DOHH2 (cell line): Measurements from ENCODE around the gene WNT3.

Source experiments
- H3F3A ChIP-seq: fragments of 200-600 bp; sonication (generic), shearing (Covaris generic); 2 replicates; pipeline ENCODE4 v1.6.0; 2016; ENCODE audit warnings: antibody characterized with exemption, mild to moderate bottlenecking; ENCODE audit not compliant: control insufficient read depth, insufficient read depth
- H3K27ac ChIP-seq: fragments of 200-600 bp; sonication (generic); 2 replicates; pipeline ENCODE4 v1.5.1; 2014; ENCODE audit warnings: low read depth, mild to moderate bottlenecking, low read length, moderate library complexity
- H3K27me3 ChIP-seq: fragments of 200-600 bp; sonication (generic); 2 replicates; pipeline ENCODE4 v1.6.1; 2014; ENCODE audit warnings: mild to moderate bottlenecking, low read length, mixed read lengths; ENCODE audit not compliant: control insufficient read depth
- H3K36me3 ChIP-seq: fragments of 200-600 bp; sonication (generic); 2 replicates; pipeline ENCODE4 v1.6.1; 2014; ENCODE audit warnings: mild to moderate bottlenecking, low read length, moderate library complexity, mixed read lengths; ENCODE audit not compliant: control insufficient read depth
- H3K4me1 ChIP-seq: fragments of 200-600 bp; sonication (generic); 2 replicates; pipeline ENCODE4 v1.6.1; 2014; ENCODE audit warnings: mild to moderate bottlenecking, low read length, mixed read lengths; ENCODE audit not compliant: control insufficient read depth
- H3K4me2 ChIP-seq: fragments of 200-600 bp; sonication (generic); 2 replicates; pipeline ENCODE4 v1.6.0; 2014; ENCODE audit warnings: mild to moderate bottlenecking, low read length, moderate library complexity
- H3K4me3 ChIP-seq: fragments of 200-600 bp; sonication (generic); 2 replicates; pipeline ENCODE4 v1.5.1; 2014; ENCODE audit warnings: mild to moderate bottlenecking, low read length, mixed read lengths
- H3K79me2 ChIP-seq: fragments of 200-600 bp; sonication (generic); 2 replicates; pipeline ENCODE4 v1.6.1; 2014; ENCODE audit warnings: mild to moderate bottlenecking, low read length, mixed read lengths; ENCODE audit not compliant: control insufficient read depth
- H3K9me2 ChIP-seq: fragments of 200-600 bp; sonication (generic); replicated peaks from 2 replicates; pipeline ENCODE4 v1.6.1; 2014; ENCODE audit warnings: mild to moderate bottlenecking, low read length, mixed read lengths; ENCODE audit not compliant: control insufficient read depth
- H3K9me3 ChIP-seq: fragments of 200-600 bp; sonication (generic); 2 replicates; pipeline ENCODE4 v1.6.1; 2014; ENCODE audit warnings: antibody characterized with exemption, low read length, mixed read lengths; ENCODE audit not compliant: control insufficient read depth, insufficient read depth
- H4K20me1 ChIP-seq: fragments of 200-600 bp; sonication (generic); 2 replicates; pipeline ENCODE4 v1.6.0; 2014; ENCODE audit warnings: low read depth, mild to moderate bottlenecking, antibody characterized with exemption, low read length, moderate library complexity; ENCODE audit not compliant: control insufficient read depth, insufficient read depth
- EZH2phosphoT487 ChIP-seq: fragments of 200-600 bp; sonication (generic); IDR thresholded peaks from 2 replicates; pipeline ENCODE4 v1.6.1; 2017; ENCODE audit warnings: borderline replicate concordance, mild to moderate bottlenecking, antibody characterized with exemption, low read length, moderate library complexity, mixed read lengths
- TF ChIP-seq, protein P1 (sequence below): fragments of 200-600 bp; sonication (generic); IDR thresholded peaks from one replicate; pipeline ENCODE4 v1.5.1; 2014; ENCODE audit warnings: antibody characterized with exemption, mild to moderate bottlenecking, low read depth, low read length; ENCODE audit not compliant: poor library complexity, severe bottlenecking

WNT3 gene

DNA sequence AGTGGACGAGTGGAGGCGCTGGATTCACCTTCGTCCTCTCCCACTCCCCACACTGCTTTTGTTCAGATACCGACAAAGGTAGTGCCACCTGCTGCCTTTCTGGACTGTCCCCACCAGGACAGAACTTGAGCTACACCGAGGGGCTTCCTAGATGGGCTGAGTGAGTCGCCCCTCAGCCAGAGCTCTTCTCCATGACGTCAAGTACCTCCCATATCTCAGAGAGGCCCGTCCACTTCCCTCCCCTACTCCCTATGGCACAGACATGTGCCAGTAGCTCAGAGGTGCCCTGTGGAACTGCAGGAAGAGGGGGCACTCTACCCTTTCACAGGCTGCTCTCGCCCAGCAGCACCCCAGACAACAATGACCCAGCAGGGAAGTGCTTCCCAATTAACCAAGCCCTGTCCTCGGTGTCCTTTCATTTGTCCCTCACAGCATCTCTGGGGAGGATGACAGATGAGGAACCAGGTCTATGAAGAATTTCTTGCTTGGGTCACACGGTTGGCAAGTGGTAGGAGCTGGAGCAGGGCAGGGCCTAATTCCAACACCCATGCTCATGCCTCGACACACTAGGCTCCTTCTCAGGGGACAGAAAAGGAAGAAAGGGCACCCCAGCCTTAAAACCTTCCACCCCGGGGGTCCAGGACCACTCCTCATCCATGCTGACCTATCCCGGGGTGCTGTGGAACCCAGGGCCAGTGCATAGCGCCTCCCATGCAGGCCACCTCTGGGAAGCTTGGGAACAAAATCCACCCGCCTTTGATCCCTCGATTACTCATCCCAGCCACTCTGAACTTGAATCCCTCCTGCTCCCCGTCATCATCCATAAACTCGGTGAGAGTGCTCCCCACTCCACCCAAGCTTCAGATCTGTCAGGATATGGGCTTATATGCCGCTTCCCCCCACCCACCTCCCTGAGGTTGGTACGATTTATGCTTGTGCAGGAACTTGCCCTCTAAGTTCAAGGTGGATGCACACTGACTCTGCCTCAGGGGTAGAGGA lies 51.7 kb downstream of the WNT3 start:
- H3K9me3 ChIP-seq, result no peaks in the 10 kb centered on the region
- H3K36me3 ChIP-seq, result no peaks in the 10 kb centered on the region
- H3K4me2 ChIP-seq, result no peak overlapping the region
- no peak overlapping the region for H3K4me3 ChIP-seq
- no peak overlapping the region for H3K27ac ChIP-seq
- H3K4me1 ChIP-seq, result 0 out of 2 replicates have a peak, but pooled peaks cover 5% of the 10 kb centered on the region
- H3K27me3 ChIP-seq, result peaks cover 20% of the 10 kb centered on the region
- H3K79me2 ChIP-seq, result no peaks in the 10 kb centered on the region
- H4K20me1 ChIP-seq, result no peaks in the 10 kb centered on the region
- no peak for TF ChIP-seq EZH2phosphoT487
- no peaks in the 10 kb centered on the region for H3K9me2 ChIP-seq
- no peaks in the 10 kb centered on the region for H3F3A ChIP-seq

DNA sequence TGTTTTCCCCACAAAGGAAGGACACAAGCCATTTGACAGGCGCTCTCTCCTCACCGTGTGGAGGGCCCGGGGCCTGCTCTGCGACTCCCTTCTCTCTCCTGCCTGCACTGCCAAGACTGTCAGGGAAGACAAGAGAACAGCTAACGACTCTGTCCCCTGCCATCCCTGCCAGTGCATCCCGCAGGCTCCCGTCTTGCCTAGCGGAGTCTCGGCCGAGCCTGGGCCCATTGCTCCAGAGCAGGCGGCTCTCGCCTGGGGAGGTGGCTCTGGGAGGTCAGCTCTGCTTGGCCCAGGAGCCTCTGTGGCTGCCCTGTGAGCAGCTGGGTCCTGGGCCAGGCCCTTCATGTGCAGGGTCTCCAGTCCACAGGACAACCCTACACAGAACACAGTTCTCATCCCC lies 53.0 kb downstream of the WNT3 start:
- H4K20me1 ChIP-seq, result no peaks in the 10 kb centered on the region
- TF ChIP-seq EZH2phosphoT487, result no peak
- TF ChIP-seq, protein P1, sequence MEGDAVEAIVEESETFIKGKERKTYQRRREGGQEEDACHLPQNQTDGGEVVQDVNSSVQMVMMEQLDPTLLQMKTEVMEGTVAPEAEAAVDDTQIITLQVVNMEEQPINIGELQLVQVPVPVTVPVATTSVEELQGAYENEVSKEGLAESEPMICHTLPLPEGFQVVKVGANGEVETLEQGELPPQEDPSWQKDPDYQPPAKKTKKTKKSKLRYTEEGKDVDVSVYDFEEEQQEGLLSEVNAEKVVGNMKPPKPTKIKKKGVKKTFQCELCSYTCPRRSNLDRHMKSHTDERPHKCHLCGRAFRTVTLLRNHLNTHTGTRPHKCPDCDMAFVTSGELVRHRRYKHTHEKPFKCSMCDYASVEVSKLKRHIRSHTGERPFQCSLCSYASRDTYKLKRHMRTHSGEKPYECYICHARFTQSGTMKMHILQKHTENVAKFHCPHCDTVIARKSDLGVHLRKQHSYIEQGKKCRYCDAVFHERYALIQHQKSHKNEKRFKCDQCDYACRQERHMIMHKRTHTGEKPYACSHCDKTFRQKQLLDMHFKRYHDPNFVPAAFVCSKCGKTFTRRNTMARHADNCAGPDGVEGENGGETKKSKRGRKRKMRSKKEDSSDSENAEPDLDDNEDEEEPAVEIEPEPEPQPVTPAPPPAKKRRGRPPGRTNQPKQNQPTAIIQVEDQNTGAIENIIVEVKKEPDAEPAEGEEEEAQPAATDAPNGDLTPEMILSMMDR, result no peak
- no peaks in the 10 kb centered on the region for H3K36me3 ChIP-seq
- no peak overlapping the region for H3K4me2 ChIP-seq
- H3K79me2 ChIP-seq, result no peaks in the 10 kb centered on the region
- no peaks in the 10 kb centered on the region for H3K9me2 ChIP-seq
- H3F3A ChIP-seq, result no peaks in the 10 kb centered on the region
- peaks cover 12% of the 10 kb centered on the region for H3K27me3 ChIP-seq
- H3K27ac ChIP-seq, result no peak overlapping the region
- H3K9me3 ChIP-seq, result no peaks in the 10 kb centered on the region
- H3K4me1 ChIP-seq, result no peaks in the 10 kb centered on the region
- H3K4me3 ChIP-seq, result no peak overlapping the region

DNA sequence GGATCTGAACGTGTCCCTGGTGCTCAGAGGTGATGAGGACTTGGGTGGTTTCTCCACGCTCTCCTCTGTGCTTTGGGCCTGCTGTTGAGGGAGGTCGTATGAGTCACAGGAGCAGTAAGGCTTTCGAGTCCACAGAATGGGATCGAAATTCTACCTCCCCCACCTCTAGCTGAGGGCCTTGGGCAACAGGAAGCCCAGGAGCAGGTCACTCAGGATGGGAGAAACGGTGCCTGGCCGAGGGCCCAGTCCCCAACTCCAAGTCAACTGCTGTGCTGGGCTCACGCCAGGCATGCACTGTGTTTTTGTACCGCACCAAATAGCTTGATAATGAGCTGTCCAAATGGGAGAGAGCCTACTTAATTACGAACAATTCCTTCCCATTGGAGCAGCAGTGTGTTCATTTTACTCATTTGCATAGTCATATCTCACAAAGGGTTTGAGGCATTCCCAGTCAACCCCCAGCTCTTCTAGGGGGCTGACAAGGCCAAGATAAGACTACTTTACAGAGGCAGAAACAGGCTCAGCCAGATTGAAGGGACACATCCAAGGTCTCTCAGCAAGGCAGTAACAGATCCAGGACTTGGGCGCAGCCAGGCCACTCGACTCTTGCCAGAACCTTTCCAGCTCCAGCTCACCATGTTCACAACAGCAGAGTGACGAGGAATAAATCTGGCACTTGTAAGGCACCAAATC lies 53.6 kb downstream of the WNT3 start:
- no peak overlapping the region for H3K4me2 ChIP-seq
- H3K4me3 ChIP-seq, result no peak overlapping the region
- H3K27ac ChIP-seq, result no peak overlapping the region
- H3K79me2 ChIP-seq, result no peaks in the 10 kb centered on the region
- peaks cover 6% of the 10 kb centered on the region for H3K27me3 ChIP-seq
- H3K4me1 ChIP-seq, result no peaks in the 10 kb centered on the region
- no peaks in the 10 kb centered on the region for H3F3A ChIP-seq
- no peaks in the 10 kb centered on the region for H3K36me3 ChIP-seq
- no peaks in the 10 kb centered on the region for H3K9me3 ChIP-seq
- H4K20me1 ChIP-seq, result no peaks in the 10 kb centered on the region
- no peak for TF ChIP-seq EZH2phosphoT487
- TF ChIP-seq, protein P1, result no peak
- H3K9me2 ChIP-seq, result no peaks in the 10 kb centered on the region
